Ovary (tissue), 3 donors: ENCODE results near the gene DBH.

Experiments
- CTCF ChIP-seq, 3 donors: fragments of 450-650 bp in 2 of 3; fragments of 200-600 bp in 1 of 3; IDR thresholded peaks; one replicate each; pipeline versions ENCODE4 v1.5.1 to v1.8.0; 2016 to 2022; ENCODE audit warnings: antibody characterized with exemption in 3 of 3, mild to moderate bottlenecking in 1 of 3
- EP300 ChIP-seq: sonication (generic); formaldehyde crosslinking; IDR thresholded peaks from one replicate; pipeline ENCODE4 v1.6.1; 2017; ENCODE audit warnings: antibody characterized with exemption
- POLR2A ChIP-seq: fragments of 450-650 bp; IDR thresholded peaks from one replicate; pipeline ENCODE4 v1.6.1; 2017; ENCODE audit warnings: antibody characterized with exemption, mild to moderate bottlenecking, moderate library complexity
- donor health status: DM: no; HTN: no; CAD: no.

- TF ChIP-seq POLR2A (no peak), CTCF (IDR thresholded peaks at IDR 0.05) (no peak), EP300 (no peak)
Observed at GRCh38 chr9:133598978-133599377, 37.2 kb upstream of the DBH start.
